ENCODE measurements around the gene EIF4ENIF1.

EIF4ENIF1 gene

GRCh38 chr22:31398231-31398630, 91.4 kb downstream of the EIF4ENIF1 start:
- no peak overlapping the region for H3K4me3 ChIP-seq (ENCODE audit: low read depth, low read length)
- DNase-seq (ENCODE audit: low read depth), result no peak
- TF ChIP-seq MYC (IDR thresholded peaks at IDR 0.05; ENCODE audit: low read depth, low read length), result no peak
- no peak for TF ChIP-seq MAX (IDR thresholded peaks at IDR 0.05; ENCODE audit: low read depth, low read length)
- TF ChIP-seq CTCF (IDR thresholded peaks at IDR 0.05; ENCODE audit: low read depth, low read length), result no peak
- no peak for TF ChIP-seq POLR2A (IDR thresholded peaks at IDR 0.05; ENCODE audit: extremely low read depth, insufficient read length)

- TF ChIP-seq MAX (IDR thresholded peaks at IDR 0.05; ENCODE audit: low read depth, low read length), result no peak
- TF ChIP-seq POLR2A (IDR thresholded peaks at IDR 0.05; ENCODE audit: extremely low read depth, insufficient read length), result no peak
- TF ChIP-seq CTCF (IDR thresholded peaks at IDR 0.05; ENCODE audit: low read depth, low read length), result no peak
- TF ChIP-seq MYC (IDR thresholded peaks at IDR 0.05; ENCODE audit: low read depth, low read length), result no peak
- no peak overlapping the region for H3K4me3 ChIP-seq (ENCODE audit: low read depth, low read length)
- no peak for DNase-seq (ENCODE audit: low read depth)
Observed at GRCh38 chr22:31394326-31394725, 95.3 kb downstream of the EIF4ENIF1 start.

GRCh38 chr22:31393893-31394292, 95.7 kb downstream of the EIF4ENIF1 start:
- TF ChIP-seq CTCF (IDR thresholded peaks at IDR 0.05; ENCODE audit: low read depth, low read length), result no peak
- TF ChIP-seq MYC (IDR thresholded peaks at IDR 0.05; ENCODE audit: low read depth, low read length), result no peak
- no peak for TF ChIP-seq MAX (IDR thresholded peaks at IDR 0.05; ENCODE audit: low read depth, low read length)
- TF ChIP-seq POLR2A (IDR thresholded peaks at IDR 0.05; ENCODE audit: extremely low read depth, insufficient read length), result no peak
- no peak for DNase-seq (ENCODE audit: low read depth)
- no peak overlapping the region for H3K4me3 ChIP-seq (ENCODE audit: low read depth, low read length)
